GM10847 (cell line): ENCODE results near the gene SDS.

Experiments
- POLR2A ChIP-seq: IDR thresholded peaks from 2 replicates; pipeline ENCODE4 v1.6.1; 2011; ENCODE audit not compliant: insufficient read length; ENCODE audit errors: extremely low read depth

The SDS gene

GRCh38 chr12:113382206-113382605 lies 21.5 kb downstream of the SDS start:
- no peak for TF ChIP-seq POLR2A

GRCh38 chr12:113381220-113381619 lies 22.5 kb downstream of the SDS start:
- no peak for TF ChIP-seq POLR2A

GRCh38 chr12:113378291-113378690 lies 25.4 kb downstream of the SDS start:
- no peak for TF ChIP-seq POLR2A

- TF ChIP-seq POLR2A: no peak
These were observed 28.8 kb downstream of the SDS start for GRCh38 chr12:113374823-113375428.

- no peak for TF ChIP-seq POLR2A
These were observed 29.7 kb downstream of the SDS start for GRCh38 chr12:113373969-113374368.

GRCh38 chr12:113373440-113373839 lies 30.2 kb downstream of the SDS start:
- TF ChIP-seq POLR2A: no peak

- TF ChIP-seq POLR2A: no peak
These were observed 31.3 kb downstream of the SDS start for GRCh38 chr12:113372371-113372770.

GRCh38 chr12:113371808-113372207 lies 31.9 kb downstream of the SDS start:
- TF ChIP-seq POLR2A: no peak

GRCh38 chr12:113370923-113371682 lies 32.6 kb downstream of the SDS start:
- no peak for TF ChIP-seq POLR2A

GRCh38 chr12:113369391-113369985 lies 34.2 kb downstream of the SDS start:
- no peak for TF ChIP-seq POLR2A

- no peak for TF ChIP-seq POLR2A
These were observed 35.4 kb downstream of the SDS start for GRCh38 chr12:113368331-113368730.

GRCh38 chr12:113366827-113367226 lies 36.9 kb downstream of the SDS start:
- TF ChIP-seq POLR2A: no peak

GRCh38 chr12:113365639-113366395 lies 37.9 kb downstream of the SDS start:
- no peak for TF ChIP-seq POLR2A

- no peak for TF ChIP-seq POLR2A
These were observed 39.0 kb downstream of the SDS start for GRCh38 chr12:113364698-113365097.

- TF ChIP-seq POLR2A: no peak
These were observed 41.9 kb downstream of the SDS start for GRCh38 chr12:113361574-113362370.

- no peak for TF ChIP-seq POLR2A
These were observed 43.5 kb downstream of the SDS start for GRCh38 chr12:113359939-113360748.
